ENCODE results near the gene IGFBP5. TPM values are rescaled to one million over a fixed set of nuclear protein-coding genes. Genes with fewer than 3 reads are reported as not detected.

IGFBP5 gene
- total and polyA plus RNA-seq, 2 experiments from 2014 or later = 113 to 232 TPM

DNA sequence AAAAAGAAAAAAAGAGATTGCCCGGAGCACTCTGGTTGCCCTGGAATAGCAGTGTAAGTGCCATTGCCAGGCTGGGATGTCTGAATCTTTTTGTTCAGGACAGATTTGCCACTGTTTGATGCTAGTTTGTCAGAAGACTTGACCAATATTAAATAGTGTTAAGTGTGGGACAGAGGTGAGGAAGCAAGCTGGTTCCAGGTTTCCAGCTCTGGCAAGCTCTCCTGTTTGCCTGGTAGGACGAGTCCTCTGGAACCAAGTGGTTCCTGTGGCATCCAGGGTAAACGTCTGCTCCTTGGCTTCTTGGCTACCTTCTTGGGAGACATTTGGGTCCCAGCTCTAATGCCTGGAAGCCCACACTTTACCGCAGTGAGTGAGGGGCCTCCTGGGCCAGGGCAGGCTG is 20.8 kb upstream of the IGFBP5 start:
- WGBS (ENCODE audit: low lambda C conversion rate, missing lambda C conversion rate) = 89% methylated on average over 4 of the region's 4 CpGs
- no peaks in the 10 kb centered on the region for H3K9me2 ChIP-seq (replicated peaks; ENCODE audit: insufficient read depth)
- H3K9me3 ChIP-seq (ENCODE audit: low read depth) = no peaks in the 10 kb centered on the region
- H3K27ac ChIP-seq = no peak overlapping the region
- H3K79me2 ChIP-seq = no peaks in the 10 kb centered on the region
- DNase-seq (ENCODE audit: low spot score) = no peak
- H3K4me3 ChIP-seq = no peak overlapping the region
- H3K4me1 ChIP-seq (ENCODE audit: insufficient read depth) = peaks cover 4% of the 10 kb centered on the region
- H3K4me2 ChIP-seq = no peak overlapping the region
- H3K36me3 ChIP-seq (replicated peaks; ENCODE audit: insufficient read depth, low read depth) = no peaks in the 10 kb centered on the region
- TF ChIP-seq EZH2phosphoT487 (IDR thresholded peaks at IDR 0.05; ENCODE audit: low read depth, severe bottlenecking, unreplicated experiment) = no peak
- TF ChIP-seq, protein P1, sequence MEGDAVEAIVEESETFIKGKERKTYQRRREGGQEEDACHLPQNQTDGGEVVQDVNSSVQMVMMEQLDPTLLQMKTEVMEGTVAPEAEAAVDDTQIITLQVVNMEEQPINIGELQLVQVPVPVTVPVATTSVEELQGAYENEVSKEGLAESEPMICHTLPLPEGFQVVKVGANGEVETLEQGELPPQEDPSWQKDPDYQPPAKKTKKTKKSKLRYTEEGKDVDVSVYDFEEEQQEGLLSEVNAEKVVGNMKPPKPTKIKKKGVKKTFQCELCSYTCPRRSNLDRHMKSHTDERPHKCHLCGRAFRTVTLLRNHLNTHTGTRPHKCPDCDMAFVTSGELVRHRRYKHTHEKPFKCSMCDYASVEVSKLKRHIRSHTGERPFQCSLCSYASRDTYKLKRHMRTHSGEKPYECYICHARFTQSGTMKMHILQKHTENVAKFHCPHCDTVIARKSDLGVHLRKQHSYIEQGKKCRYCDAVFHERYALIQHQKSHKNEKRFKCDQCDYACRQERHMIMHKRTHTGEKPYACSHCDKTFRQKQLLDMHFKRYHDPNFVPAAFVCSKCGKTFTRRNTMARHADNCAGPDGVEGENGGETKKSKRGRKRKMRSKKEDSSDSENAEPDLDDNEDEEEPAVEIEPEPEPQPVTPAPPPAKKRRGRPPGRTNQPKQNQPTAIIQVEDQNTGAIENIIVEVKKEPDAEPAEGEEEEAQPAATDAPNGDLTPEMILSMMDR (IDR thresholded peaks at IDR 0.05; ENCODE audit: poor library complexity) = no peak
- TF ChIP-seq EZH2 (IDR thresholded peaks at IDR 0.05; ENCODE audit: borderline replicate concordance) = no peak
- no peaks in the 10 kb centered on the region for H4K20me1 ChIP-seq (ENCODE audit: insufficient read depth, poor library complexity, severe bottlenecking)
- H2AFZ ChIP-seq = no peak overlapping the region
- no peaks in the 10 kb centered on the region for H3K27me3 ChIP-seq

DNA sequence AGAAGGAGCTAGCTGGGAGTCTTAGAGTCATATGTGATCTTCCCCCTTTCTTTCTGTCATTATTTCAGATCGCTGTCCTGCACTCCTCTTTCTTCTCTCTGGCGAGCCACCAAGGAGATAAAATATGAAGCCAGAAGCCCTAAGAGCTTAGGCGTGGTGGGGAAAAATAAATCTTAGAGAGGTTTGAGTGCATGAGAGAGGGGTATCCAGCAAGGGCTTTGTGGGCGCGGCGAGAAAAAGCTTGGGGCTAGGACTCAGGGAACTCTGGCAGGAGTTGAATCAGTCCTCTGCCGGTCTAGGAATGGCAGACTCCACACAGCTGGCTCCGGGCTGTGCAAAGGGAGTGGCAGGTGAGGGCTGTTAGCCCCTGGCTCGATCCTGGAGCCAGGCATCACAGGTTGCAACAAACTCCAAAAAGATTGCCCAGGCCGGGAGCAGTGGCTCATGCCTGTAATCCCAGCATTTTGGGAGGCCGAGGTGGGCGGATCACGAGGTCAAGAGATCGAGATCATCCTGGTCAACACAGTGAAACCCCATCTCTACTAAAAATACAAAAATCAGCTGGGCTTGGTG is 20.1 kb upstream of the IGFBP5 start:
- H3K4me3 ChIP-seq = no peak overlapping the region
- DNase-seq (ENCODE audit: low spot score) = no peak
- H4K20me1 ChIP-seq (ENCODE audit: insufficient read depth, poor library complexity, severe bottlenecking) = no peaks in the 10 kb centered on the region
- no peaks in the 10 kb centered on the region for H3K9me2 ChIP-seq (replicated peaks; ENCODE audit: insufficient read depth)
- no peak overlapping the region for H3K4me2 ChIP-seq
- TF ChIP-seq EZH2phosphoT487 (IDR thresholded peaks at IDR 0.05; ENCODE audit: low read depth, severe bottlenecking, unreplicated experiment) (no peak), EZH2 (IDR thresholded peaks at IDR 0.05; ENCODE audit: borderline replicate concordance) (no peak)
- TF ChIP-seq, protein P1 (IDR thresholded peaks at IDR 0.05; ENCODE audit: poor library complexity) = no peak
- no peaks in the 10 kb centered on the region for H3K36me3 ChIP-seq (replicated peaks; ENCODE audit: insufficient read depth, low read depth)
- peaks cover 4% of the 10 kb centered on the region for H3K4me1 ChIP-seq (ENCODE audit: insufficient read depth)
- H3K27me3 ChIP-seq = no peaks in the 10 kb centered on the region
- WGBS (ENCODE audit: low lambda C conversion rate, missing lambda C conversion rate) = 89% methylated on average over 14 of the region's 14 CpGs
- H2AFZ ChIP-seq = no peak overlapping the region
- no peak overlapping the region for H3K27ac ChIP-seq
- H3K9me3 ChIP-seq (ENCODE audit: low read depth) = no peaks in the 10 kb centered on the region
- H3K79me2 ChIP-seq = no peaks in the 10 kb centered on the region

DNA sequence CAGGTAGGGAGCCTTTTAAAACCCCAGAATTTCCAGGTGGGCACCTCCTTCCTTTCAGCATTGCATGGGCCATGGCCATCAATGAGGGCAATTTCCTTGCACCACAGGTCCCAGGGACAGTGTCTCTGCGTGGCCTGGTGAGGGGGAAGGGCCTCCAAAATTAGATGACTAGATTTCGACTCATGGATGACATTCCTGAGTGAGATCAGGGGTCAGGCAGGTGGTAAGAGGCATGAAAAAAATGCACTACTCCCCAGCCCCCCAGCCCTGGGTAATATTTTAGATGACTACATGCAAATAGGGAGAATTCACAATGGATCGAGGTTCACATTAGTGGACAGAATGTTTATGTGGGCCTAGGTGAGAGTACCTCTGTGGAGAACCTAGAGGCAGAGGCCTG is 19.0 kb upstream of the IGFBP5 start:
- no peak for DNase-seq (ENCODE audit: low spot score)
- Histone ChIP-seq H3K27me3 (no peaks in the 10 kb centered on the region), H3K27ac (no peak overlapping the region), H3K4me1 (ENCODE audit: insufficient read depth) (peaks cover 4% of the 10 kb centered on the region), H3K4me3 (no peak overlapping the region), H2AFZ (no peak overlapping the region), H3K9me3 (ENCODE audit: low read depth) (no peaks in the 10 kb centered on the region), H4K20me1 (ENCODE audit: insufficient read depth, poor library complexity, severe bottlenecking) (no peaks in the 10 kb centered on the region), H3K36me3 (replicated peaks; ENCODE audit: insufficient read depth, low read depth) (no peaks in the 10 kb centered on the region), H3K9me2 (replicated peaks; ENCODE audit: insufficient read depth) (no peaks in the 10 kb centered on the region), H3K79me2 (no peaks in the 10 kb centered on the region), H3K4me2 (no peak overlapping the region)
- WGBS (ENCODE audit: low lambda C conversion rate, missing lambda C conversion rate) = 75% methylated on average over 3 of the region's 3 CpGs
- TF ChIP-seq EZH2 (IDR thresholded peaks at IDR 0.05; ENCODE audit: borderline replicate concordance) = no peak
- no peak for TF ChIP-seq EZH2phosphoT487 (IDR thresholded peaks at IDR 0.05; ENCODE audit: low read depth, severe bottlenecking, unreplicated experiment)
- TF ChIP-seq, protein P1 (IDR thresholded peaks at IDR 0.05; ENCODE audit: poor library complexity) = no peak
